Gastrocnemius medialis (tissue), 4 donors: Measurements from ENCODE around the gene DCDC2C. TPM values are rescaled to one million over a fixed set of nuclear protein-coding genes. Genes with fewer than 3 reads are reported as not detected.

Source experiments
- ATAC-seq, 2 donors: fragments of 150-250 bp; one replicate each; pipeline ENCODE4 v1.9.1; 2016
- DNase-seq, 2 donors: peaks; one replicate each; pipeline ENCODE4 v3.0.0-alpha.2; 2019
- H3K27ac ChIP-seq, 4 donors: fragments of 200-600 bp; sonication (generic); 1 replicate in 1 of 4; 2 replicates in 3 of 4; pipeline ENCODE4 v1.5.1; 2016 to 2018; ENCODE audit warnings: mild to moderate bottlenecking in 2 of 4, moderate library complexity in 1 of 4
- H3K27me3 ChIP-seq, 3 donors: fragments of 200-600 bp; sonication (generic) in 2 of 3; 1 replicate in 1 of 3; 2 replicates in 2 of 3; pipeline versions ENCODE4 v1.5.1 to v1.6.0; 2016 to 2019; ENCODE audit warnings: mild to moderate bottlenecking in 1 of 3, moderate library complexity in 1 of 3
- H3K36me3 ChIP-seq, 2 donors: fragments of 200-600 bp; sonication (generic) in 1 of 2; one replicate each; pipeline ENCODE4 v1.5.1; 2017 to 2018
- H3K4me1 ChIP-seq, 2 donors: fragments of 200-600 bp; sonication (generic) in 1 of 2; one replicate each; pipeline ENCODE4 v1.5.1; 2016 to 2017; ENCODE audit warnings: mild to moderate bottlenecking in 2 of 2
- H3K4me3 ChIP-seq, 4 donors: fragments of 200-600 bp; sonication (generic) in 3 of 4; 1 replicate in 1 of 4; 2 replicates in 3 of 4; pipeline ENCODE4 v1.5.1; 2016 to 2019; ENCODE audit warnings: mild to moderate bottlenecking in 2 of 4
- H3K9me3 ChIP-seq, 3 donors: fragments of 200-600 bp; sonication (generic) in 2 of 3; 1 replicate in 1 of 3; 2 replicates in 2 of 3; pipeline ENCODE4 v1.5.1; 2016 to 2019
- POLR2A ChIP-seq, 2 donors: fragments of 450-650 bp; IDR thresholded peaks; one replicate each; pipeline ENCODE4 v1.6.1; 2017; ENCODE audit warnings: antibody characterized with exemption in 2 of 2, mild to moderate bottlenecking in 2 of 2, moderate library complexity in 2 of 2
- in situ Hi-C, 4 donors: fragments of 200-750 bp; cut with MboI; loops; one replicate each; pipeline versions ENCODE4 v1.15.0 to v1.8.0; 2017; ENCODE audit warnings: low sequenced_read_pairs in 4 of 4
- intact Hi-C: fragments of 100-400 bp; cut with DNase I; formaldehyde crosslinking; loops from one replicate; pipeline ENCODE4 v1.15.1; 2023; ENCODE audit warnings: low total_unique reads
- total RNA-seq, 4 donors: library from RNA; depleted of rRNA; stranded (reverse); fragments of >200 nt; gene quantifications; one replicate each; pipeline versions ENCODE4 v1.1.0 to v1.2.3, GENCODE V29; 2016
- TF ChIP-seq, protein P1 (sequence below), 5 experiments: fragments of 450-650 bp in 3 of 5; fragments of 200-600 bp in 2 of 5; sonication (generic) in 2 of 5; IDR thresholded peaks in 4 of 5; conservative IDR thresholded peaks in 1 of 5; 1 replicate in 4 of 5; 2 replicates in 1 of 5; pipeline ENCODE4 v1.5.1; 2016 to 2019; ENCODE audit warnings: antibody characterized with exemption in 5 of 5, mild to moderate bottlenecking in 3 of 5, moderate library complexity in 3 of 5

Gene DCDC2C
- total RNA-seq, 4 donors from 2014 or later, result not detected

DNA sequence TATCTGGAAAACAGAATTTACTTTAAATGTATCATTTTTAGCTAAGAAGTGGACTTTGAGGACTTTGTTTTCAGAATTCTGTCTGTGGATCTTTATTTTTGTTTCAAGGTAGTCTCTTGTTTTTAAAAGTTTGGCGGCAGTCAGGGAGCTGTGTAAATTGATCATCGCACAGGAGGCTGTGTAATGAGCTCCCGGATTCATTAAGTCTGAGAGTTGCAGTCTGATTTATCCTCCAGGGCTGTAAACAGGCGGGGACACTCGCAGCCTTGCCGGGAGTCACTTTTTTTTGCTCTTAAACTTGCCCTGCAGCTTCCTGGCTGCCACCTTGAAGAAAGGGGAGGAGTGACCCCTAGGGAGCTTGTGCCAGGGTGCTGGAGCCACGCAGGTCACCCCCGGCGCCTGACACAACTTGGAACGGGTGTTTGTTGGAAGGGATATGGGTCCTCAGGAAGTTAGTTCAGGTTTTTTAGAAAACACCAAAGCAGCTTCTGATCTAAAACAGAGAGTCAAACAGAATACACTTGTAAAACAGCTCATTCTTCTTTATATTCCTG lies 76.2 kb downstream of the DCDC2C start:
- Histone ChIP-seq H3K27ac (no peak overlapping the region), H3K36me3 (no peaks in the 10 kb centered on the region), H3K27me3 (peaks cover 0 to 3% (median 0%) of the 10 kb centered on the region in 3 donors), H3K4me3 (no peak overlapping the region), H3K9me3 (no peaks in the 10 kb centered on the region), H3K4me1 (no peaks in the 10 kb centered on the region)
- no peak for TF ChIP-seq POLR2A (IDR thresholded peaks at IDR 0.05)
- DNase-seq (no peak), ATAC-seq (no peak)
- intact Hi-C loops (loop anchor here (2.0 kb wide), 1 partner anchor 51 kb away; no protein-coding TSS in a partner anchor), in situ Hi-C loops (no loop called here)

DNA sequence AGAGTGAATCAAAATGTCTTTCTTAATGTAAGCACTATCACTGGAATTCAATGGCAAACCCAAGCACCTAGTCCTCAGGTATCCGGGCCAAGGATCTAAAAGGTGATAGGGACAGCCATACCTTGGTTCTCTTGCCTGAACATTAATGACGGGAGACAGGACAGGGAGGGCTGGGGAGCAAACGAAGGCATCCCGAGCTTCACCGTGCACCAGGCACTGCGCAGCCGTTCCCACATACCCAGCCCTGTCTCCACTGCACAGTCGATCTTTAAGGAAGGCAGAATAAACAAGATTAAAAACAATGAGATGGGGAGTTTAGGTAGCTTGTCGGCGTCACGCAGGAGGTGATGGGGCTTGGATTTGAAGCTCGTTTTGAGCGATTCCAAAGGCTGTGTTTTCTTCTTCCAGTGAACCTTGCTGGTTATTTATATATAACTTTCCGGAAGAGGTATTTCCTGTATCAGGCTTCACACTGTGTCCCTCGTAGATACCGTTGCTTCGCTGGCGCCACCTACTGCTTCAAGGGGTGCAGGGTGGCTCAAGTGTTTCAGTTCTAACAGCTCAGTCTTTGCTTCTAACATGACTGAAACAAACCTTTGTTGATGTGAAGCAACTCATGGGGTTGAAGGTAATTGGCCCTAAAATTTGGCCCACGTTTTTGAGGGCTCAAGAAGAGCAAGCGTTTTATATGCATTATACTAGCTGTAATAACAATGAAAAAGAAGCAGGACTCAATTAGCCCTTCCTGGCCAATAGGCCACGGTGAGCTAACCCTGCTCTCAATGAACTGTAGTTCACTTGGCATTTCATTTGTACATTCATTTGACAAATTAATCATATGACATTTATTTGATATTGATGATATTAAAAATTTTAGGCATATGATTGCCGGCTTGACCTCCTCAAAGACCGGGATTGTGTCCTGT lies 77.4 kb downstream of the DCDC2C start:
- H3K27me3 ChIP-seq, result peaks cover 0 to 3% (median 0%) of the 10 kb centered on the region in 3 donors
- no peaks in the 10 kb centered on the region for H3K9me3 ChIP-seq
- intact Hi-C loops (loop anchor here (2.0 kb wide), 1 partner anchor 52 kb away; no protein-coding TSS in a partner anchor), in situ Hi-C loops (no loop called here)
- TF ChIP-seq POLR2A (IDR thresholded peaks at IDR 0.05), result no peak
- TF ChIP-seq, protein P1, sequence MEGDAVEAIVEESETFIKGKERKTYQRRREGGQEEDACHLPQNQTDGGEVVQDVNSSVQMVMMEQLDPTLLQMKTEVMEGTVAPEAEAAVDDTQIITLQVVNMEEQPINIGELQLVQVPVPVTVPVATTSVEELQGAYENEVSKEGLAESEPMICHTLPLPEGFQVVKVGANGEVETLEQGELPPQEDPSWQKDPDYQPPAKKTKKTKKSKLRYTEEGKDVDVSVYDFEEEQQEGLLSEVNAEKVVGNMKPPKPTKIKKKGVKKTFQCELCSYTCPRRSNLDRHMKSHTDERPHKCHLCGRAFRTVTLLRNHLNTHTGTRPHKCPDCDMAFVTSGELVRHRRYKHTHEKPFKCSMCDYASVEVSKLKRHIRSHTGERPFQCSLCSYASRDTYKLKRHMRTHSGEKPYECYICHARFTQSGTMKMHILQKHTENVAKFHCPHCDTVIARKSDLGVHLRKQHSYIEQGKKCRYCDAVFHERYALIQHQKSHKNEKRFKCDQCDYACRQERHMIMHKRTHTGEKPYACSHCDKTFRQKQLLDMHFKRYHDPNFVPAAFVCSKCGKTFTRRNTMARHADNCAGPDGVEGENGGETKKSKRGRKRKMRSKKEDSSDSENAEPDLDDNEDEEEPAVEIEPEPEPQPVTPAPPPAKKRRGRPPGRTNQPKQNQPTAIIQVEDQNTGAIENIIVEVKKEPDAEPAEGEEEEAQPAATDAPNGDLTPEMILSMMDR (IDR thresholded peaks at IDR 0.05 in 4 of 5, conservative IDR thresholded peaks at IDR 0.05 in 1 of 5), result peak in 3 of 5 experiments; percentile 22 to 51 (median 41)
- no peak overlapping the region for H3K27ac ChIP-seq
- peak overlapping the region in 2 of 4 donors; percentile 11 to 25 for H3K4me3 ChIP-seq
- DNase-seq (no peak), ATAC-seq (no peak)
- no peaks in the 10 kb centered on the region for H3K36me3 ChIP-seq
- H3K4me1 ChIP-seq, result no peaks in the 10 kb centered on the region

DNA sequence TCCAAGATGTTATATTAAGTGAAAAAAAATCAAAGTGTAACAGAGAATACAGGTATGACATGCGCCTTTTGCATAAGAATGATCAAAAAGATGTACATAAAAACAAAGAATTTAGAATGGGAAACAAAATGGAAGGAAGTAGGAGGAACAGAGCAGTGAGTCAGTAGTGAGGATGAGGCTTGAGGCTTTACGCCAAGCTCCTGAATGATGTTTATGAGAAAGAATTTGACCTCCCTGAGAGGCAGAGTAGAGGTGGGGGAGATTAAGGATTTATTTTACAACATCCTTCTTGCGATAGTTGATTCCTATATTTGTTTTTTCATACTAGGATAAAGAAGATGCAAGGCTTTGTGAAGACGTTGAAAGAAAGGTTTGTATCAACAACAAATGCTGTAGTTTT lies 81.4 kb downstream of the DCDC2C start:
- H3K4me3 ChIP-seq, result no peak overlapping the region
- no peaks in the 10 kb centered on the region for H3K9me3 ChIP-seq
- intact Hi-C loops (no loop called here), in situ Hi-C loops (no loop called here)
- no peak overlapping the region for H3K27ac ChIP-seq
- no peak for ATAC-seq
- H3K36me3 ChIP-seq, result no peaks in the 10 kb centered on the region
- TF ChIP-seq, protein P1 (IDR thresholded peaks at IDR 0.05 in 4 of 5, conservative IDR thresholded peaks at IDR 0.05 in 1 of 5), result no peak
- no peak for TF ChIP-seq POLR2A (IDR thresholded peaks at IDR 0.05)
- no peak for DNase-seq
- H3K27me3 ChIP-seq, result peaks cover 0 to under 1% (median 0%) of the 10 kb centered on the region in 3 donors
- no peaks in the 10 kb centered on the region for H3K4me1 ChIP-seq

DNA sequence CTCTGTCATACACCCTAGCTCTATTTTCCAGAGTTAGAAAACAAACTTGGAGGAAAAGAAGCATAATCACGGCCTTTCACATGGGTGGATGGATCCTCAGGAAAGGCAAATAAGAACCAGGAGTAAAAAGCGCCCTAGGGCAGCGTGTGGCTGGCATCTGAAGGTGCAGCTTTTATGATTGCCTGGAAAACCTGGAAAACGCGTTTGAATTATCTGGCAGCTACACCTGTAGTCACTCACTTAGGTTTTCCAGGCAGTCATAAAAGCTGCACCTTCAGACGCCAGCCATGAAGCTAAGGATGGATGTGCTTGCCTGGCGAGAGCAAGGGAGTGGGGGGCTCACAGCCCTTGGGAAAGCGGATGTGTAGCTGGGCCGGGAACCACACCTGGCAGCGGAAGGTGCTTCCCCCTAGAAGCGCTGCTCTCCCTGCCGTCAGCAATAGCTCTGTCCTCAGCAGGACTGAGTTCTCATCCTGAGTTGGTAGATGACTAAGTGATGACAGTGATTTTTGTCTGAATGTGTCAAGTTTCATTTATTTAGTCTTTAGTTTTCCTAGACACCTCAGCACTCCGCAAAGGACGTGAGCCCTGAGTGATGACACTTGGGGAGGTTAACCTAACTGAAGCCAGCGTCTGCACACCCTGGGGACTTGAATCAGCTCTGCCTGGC lies 82.0 kb downstream of the DCDC2C start:
- no peaks in the 10 kb centered on the region for H3K27me3 ChIP-seq
- H3K9me3 ChIP-seq, result no peaks in the 10 kb centered on the region
- in situ Hi-C loops (no loop called here), intact Hi-C loops (no loop called here)
- H3K27ac ChIP-seq, result no peak overlapping the region
- no peaks in the 10 kb centered on the region for H3K36me3 ChIP-seq
- ATAC-seq (no peak), DNase-seq (no peak)
- H3K4me3 ChIP-seq, result no peak overlapping the region
- no peaks in the 10 kb centered on the region for H3K4me1 ChIP-seq
- TF ChIP-seq POLR2A (IDR thresholded peaks at IDR 0.05), result no peak
- TF ChIP-seq, protein P1 (IDR thresholded peaks at IDR 0.05 in 4 of 5, conservative IDR thresholded peaks at IDR 0.05 in 1 of 5), result no peak

DNA sequence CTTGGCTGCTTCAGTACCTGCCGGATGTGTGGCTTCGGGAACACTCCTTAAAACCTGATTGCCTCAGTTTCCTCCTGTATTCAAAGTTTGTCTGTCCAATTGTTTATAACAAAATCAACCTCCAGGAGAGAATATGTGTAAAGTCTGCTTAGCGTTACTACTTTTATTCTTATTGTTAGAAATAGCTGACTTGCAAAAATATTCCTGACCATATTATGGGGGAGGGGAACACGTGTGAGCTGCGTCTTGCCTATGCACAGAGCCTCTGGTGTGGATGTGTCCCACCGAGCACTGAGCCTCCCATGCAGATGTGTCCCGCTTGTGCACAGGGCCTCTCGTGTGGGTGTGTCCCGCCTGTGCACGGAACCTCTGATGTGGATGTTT lies 82.5 kb downstream of the DCDC2C start:
- no peak for ATAC-seq
- no peaks in the 10 kb centered on the region for H3K4me1 ChIP-seq
- TF ChIP-seq POLR2A (IDR thresholded peaks at IDR 0.05), result no peak
- TF ChIP-seq, protein P1 (IDR thresholded peaks at IDR 0.05 in 4 of 5, conservative IDR thresholded peaks at IDR 0.05 in 1 of 5), result no peak
- H3K9me3 ChIP-seq, result no peaks in the 10 kb centered on the region
- H3K27me3 ChIP-seq, result no peaks in the 10 kb centered on the region
- H3K36me3 ChIP-seq, result no peaks in the 10 kb centered on the region
- DNase-seq, result no peak
- intact Hi-C loops (no loop called here), in situ Hi-C loops (no loop called here)
- no peak overlapping the region for H3K27ac ChIP-seq
- H3K4me3 ChIP-seq, result no peak overlapping the region
